ENCODE data around the gene HSF2BP.
A peak's percentile ranks its signal among the peaks of the same experiment; 100 is the strongest.

The HSF2BP gene

GRCh38 chr21:43653626-43654025, 5.7 kb downstream of the HSF2BP start:
- TF ChIP-seq, protein P1, sequence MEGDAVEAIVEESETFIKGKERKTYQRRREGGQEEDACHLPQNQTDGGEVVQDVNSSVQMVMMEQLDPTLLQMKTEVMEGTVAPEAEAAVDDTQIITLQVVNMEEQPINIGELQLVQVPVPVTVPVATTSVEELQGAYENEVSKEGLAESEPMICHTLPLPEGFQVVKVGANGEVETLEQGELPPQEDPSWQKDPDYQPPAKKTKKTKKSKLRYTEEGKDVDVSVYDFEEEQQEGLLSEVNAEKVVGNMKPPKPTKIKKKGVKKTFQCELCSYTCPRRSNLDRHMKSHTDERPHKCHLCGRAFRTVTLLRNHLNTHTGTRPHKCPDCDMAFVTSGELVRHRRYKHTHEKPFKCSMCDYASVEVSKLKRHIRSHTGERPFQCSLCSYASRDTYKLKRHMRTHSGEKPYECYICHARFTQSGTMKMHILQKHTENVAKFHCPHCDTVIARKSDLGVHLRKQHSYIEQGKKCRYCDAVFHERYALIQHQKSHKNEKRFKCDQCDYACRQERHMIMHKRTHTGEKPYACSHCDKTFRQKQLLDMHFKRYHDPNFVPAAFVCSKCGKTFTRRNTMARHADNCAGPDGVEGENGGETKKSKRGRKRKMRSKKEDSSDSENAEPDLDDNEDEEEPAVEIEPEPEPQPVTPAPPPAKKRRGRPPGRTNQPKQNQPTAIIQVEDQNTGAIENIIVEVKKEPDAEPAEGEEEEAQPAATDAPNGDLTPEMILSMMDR (IDR thresholded peaks at IDR 0.05) = no peak

DNA sequence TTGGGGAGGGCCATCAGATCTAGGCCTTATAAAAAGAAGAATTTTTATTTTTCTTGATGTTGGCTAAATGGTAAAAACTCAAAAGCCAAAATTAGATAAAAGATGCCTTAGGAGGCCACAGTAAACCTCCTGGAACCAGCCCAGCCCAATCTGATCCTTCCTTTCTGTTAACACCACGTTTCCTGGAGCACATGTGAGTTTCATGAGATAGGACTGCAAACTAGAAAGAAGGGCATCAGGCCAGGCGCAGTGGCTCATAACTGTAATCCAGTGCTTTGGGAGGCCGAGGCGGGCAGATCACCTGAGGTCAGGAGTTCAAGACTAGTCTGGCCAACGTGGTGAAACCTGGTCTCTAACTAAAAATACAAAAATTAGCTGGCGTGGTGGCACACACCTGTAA, 6.7 kb downstream of the HSF2BP start:
- TF ChIP-seq, protein P1 (IDR thresholded peaks at IDR 0.05) = no peak

- TF ChIP-seq, protein P1 (IDR thresholded peaks at IDR 0.05) = no peak
Measured at GRCh38 chr21:43648171-43648570, 11.1 kb downstream of the HSF2BP start.

GRCh38 chr21:43646550-43647260, 12.6 kb downstream of the HSF2BP start:
- TF ChIP-seq, protein P1 (IDR thresholded peaks at IDR 0.05) = peak; percentile 93

- TF ChIP-seq, protein P1 (IDR thresholded peaks at IDR 0.05) = no peak
Measured at GRCh38 chr21:43645976-43646375, 13.3 kb downstream of the HSF2BP start.

DNA sequence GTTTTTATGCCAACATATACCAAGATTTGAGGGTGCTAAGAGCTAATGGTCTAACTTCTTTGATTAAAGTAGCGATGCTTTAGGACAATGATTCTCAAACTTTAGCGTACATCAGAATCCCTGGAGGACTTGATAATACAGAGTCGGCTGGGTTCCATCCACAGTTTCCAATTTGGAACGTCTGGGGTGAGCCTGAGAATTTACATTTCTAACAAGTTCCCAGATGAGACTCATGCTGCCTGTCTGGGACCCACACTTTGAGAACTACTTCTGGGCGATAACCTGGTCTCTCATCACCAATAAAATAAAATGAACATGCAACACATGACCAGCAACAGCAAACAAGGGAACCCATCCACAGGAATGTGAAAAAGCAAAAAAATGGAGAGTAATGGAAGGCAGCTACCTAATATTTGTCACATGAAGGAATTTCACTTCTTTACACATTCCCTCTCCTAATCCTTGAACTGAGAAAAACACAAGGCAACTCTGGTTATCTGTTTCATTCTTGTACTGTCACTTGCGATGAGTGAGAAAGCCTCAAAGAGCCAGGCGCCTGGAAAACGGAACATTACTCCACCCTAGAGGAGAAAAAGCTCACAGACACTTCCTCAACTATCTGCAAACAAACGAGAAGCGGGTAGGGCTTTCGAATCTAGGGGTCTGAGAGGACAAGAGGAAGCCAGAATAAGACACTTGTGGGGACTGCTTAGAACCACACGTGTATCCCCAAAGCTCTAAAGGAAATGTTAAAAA, 14.0 kb downstream of the HSF2BP start:
- TF ChIP-seq, protein P1 (IDR thresholded peaks at IDR 0.05) = peak; percentile 47

DNA sequence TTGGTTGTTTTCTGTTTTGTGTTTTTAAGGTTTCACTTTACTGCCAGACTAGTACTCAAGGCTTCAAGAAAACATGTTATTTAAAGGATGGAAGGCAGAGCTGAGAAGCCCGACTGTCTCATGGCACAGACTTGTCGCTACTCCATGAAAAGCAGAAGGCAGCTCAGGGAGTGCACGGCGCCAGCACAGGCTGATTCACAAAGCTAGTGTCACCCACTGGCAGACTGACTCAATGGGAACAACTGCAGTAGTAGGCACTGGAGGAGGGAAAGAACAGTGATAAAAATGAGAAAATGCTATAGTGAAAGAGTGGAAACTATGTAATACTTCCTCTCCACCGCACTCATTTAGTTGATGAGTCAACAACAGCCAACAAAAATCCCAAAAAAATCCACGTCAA, 14.7 kb downstream of the HSF2BP start:
- TF ChIP-seq, protein P1 (IDR thresholded peaks at IDR 0.05) = no peak
